ENCODE data around the gene USP7. TPM values are rescaled to one million over a fixed set of nuclear protein-coding genes. Genes with fewer than 3 reads are reported as not detected.

Gene USP7
- total and polyA plus RNA-seq, 2 donors from 2014 or later: 26.7 to 92.0 TPM

- FAIRE-seq (no peak), DNase-seq (no peak)
- no peak overlapping the region for H3K9ac ChIP-seq (ENCODE audit: low read length in 3 of 3)
- no peaks in the 10 kb centered on the region for H3K9me3 ChIP-seq (ENCODE audit: control insufficient read depth in 2 of 3, insufficient read depth in 1 of 3, low read length in 3 of 3)
- no peak for TF ChIP-seq CTCF (IDR thresholded peaks at IDR 0.05; ENCODE audit: borderline replicate concordance, extremely low read depth, insufficient read depth)
- no peak overlapping the region for H3K4me3 ChIP-seq (ENCODE audit: low read length in 3 of 3)
- peaks cover 4 to 24% (median 18%) of the 10 kb centered on the region in 3 donors for H3K36me3 ChIP-seq (ENCODE audit: control insufficient read depth in 2 of 3, insufficient read depth in 3 of 3, low read length in 3 of 3)
- H3K27me3 ChIP-seq (ENCODE audit: control insufficient read depth, insufficient read depth, low read length): no peaks in the 10 kb centered on the region
- intact Hi-C loops (cut with DNase I): no loop called here
- H3K4me1 ChIP-seq (ENCODE audit: control insufficient read depth in 2 of 3, insufficient read depth in 2 of 3, low read depth in 1 of 3, low read length in 3 of 3): peaks cover 0 to 9% (median 5%) of the 10 kb centered on the region in 3 donors
- no peak overlapping the region for H3K27ac ChIP-seq (ENCODE audit: low read depth in 2 of 2, low read length in 2 of 2)
Measured at GRCh38 chr16:8851761-8852403, 111.8 kb downstream of the USP7 start.

- FAIRE-seq (no peak), DNase-seq (peak in 1 of 5 donors; percentile 79)
- no peaks in the 10 kb centered on the region for H3K27me3 ChIP-seq (ENCODE audit: control insufficient read depth, insufficient read depth, low read length)
- H3K4me1 ChIP-seq (ENCODE audit: control insufficient read depth in 2 of 3, insufficient read depth in 2 of 3, low read depth in 1 of 3, low read length in 3 of 3): peaks cover 0 to 9% (median 5%) of the 10 kb centered on the region in 3 donors
- no peak for TF ChIP-seq CTCF (IDR thresholded peaks at IDR 0.05; ENCODE audit: borderline replicate concordance, extremely low read depth, insufficient read depth)
- no peaks in the 10 kb centered on the region for H3K9me3 ChIP-seq (ENCODE audit: control insufficient read depth in 2 of 3, insufficient read depth in 1 of 3, low read length in 3 of 3)
- H3K9ac ChIP-seq (ENCODE audit: low read length in 3 of 3): peak overlapping the region in 1 of 3 donors; percentile 19
- H3K27ac ChIP-seq (ENCODE audit: low read depth in 2 of 2, low read length in 2 of 2): peak overlapping the region; percentile 11 to 23
- H3K36me3 ChIP-seq (ENCODE audit: control insufficient read depth in 2 of 3, insufficient read depth in 3 of 3, low read length in 3 of 3): peaks cover 4 to 24% (median 18%) of the 10 kb centered on the region in 3 donors
- intact Hi-C loops (cut with DNase I): no loop called here
- H3K4me3 ChIP-seq (ENCODE audit: low read length in 3 of 3): no peak overlapping the region
Measured at GRCh38 chr16:8850279-8850885, 113.3 kb downstream of the USP7 start.

- no peak for FAIRE-seq
Measured at GRCh38 chr16:8849411-8850011, 114.2 kb downstream of the USP7 start.

More at GRCh38 chr16:8849411-8850011, 114.2 kb downstream of the USP7 start:
- DNase-seq: peak in 2 of 5 donors; percentile 28 to 58
- peaks cover 4 to 17% (median 13%) of the 10 kb centered on the region in 3 donors for H3K36me3 ChIP-seq (ENCODE audit: control insufficient read depth in 2 of 3, insufficient read depth in 3 of 3, low read length in 3 of 3)
- no peaks in the 10 kb centered on the region for H3K27me3 ChIP-seq (ENCODE audit: control insufficient read depth, insufficient read depth, low read length)
- H3K4me3 ChIP-seq (ENCODE audit: low read length in 3 of 3): no peak overlapping the region
- H3K27ac ChIP-seq (ENCODE audit: low read depth in 2 of 2, low read length in 2 of 2): no peak overlapping the region
- peaks cover 0 to 9% (median 5%) of the 10 kb centered on the region in 3 donors for H3K4me1 ChIP-seq (ENCODE audit: control insufficient read depth in 2 of 3, insufficient read depth in 2 of 3, low read depth in 1 of 3, low read length in 3 of 3)
- intact Hi-C loops (cut with DNase I): no loop called here
- no peaks in the 10 kb centered on the region for H3K9me3 ChIP-seq (ENCODE audit: control insufficient read depth in 2 of 3, insufficient read depth in 1 of 3, low read length in 3 of 3)
- no peak for TF ChIP-seq CTCF (IDR thresholded peaks at IDR 0.05; ENCODE audit: borderline replicate concordance, extremely low read depth, insufficient read depth)
- H3K9ac ChIP-seq (ENCODE audit: low read length in 3 of 3): no peak overlapping the region
